Stimulated activated CD4-positive, alpha-beta T cell treated with anti-CD3 and anti-CD28 coated beads, Interleukin-4, amount 100 ng/mL, for 48 hours (primary cell): ENCODE data around the gene TMEM87A.

Experiments
- DNase-seq, 2 donors: peaks; one replicate each; pipeline ENCODE4 v3.0.0-alpha.2; 2020; ENCODE audit warnings: low read depth in 2 of 2

Gene TMEM87A

DNA sequence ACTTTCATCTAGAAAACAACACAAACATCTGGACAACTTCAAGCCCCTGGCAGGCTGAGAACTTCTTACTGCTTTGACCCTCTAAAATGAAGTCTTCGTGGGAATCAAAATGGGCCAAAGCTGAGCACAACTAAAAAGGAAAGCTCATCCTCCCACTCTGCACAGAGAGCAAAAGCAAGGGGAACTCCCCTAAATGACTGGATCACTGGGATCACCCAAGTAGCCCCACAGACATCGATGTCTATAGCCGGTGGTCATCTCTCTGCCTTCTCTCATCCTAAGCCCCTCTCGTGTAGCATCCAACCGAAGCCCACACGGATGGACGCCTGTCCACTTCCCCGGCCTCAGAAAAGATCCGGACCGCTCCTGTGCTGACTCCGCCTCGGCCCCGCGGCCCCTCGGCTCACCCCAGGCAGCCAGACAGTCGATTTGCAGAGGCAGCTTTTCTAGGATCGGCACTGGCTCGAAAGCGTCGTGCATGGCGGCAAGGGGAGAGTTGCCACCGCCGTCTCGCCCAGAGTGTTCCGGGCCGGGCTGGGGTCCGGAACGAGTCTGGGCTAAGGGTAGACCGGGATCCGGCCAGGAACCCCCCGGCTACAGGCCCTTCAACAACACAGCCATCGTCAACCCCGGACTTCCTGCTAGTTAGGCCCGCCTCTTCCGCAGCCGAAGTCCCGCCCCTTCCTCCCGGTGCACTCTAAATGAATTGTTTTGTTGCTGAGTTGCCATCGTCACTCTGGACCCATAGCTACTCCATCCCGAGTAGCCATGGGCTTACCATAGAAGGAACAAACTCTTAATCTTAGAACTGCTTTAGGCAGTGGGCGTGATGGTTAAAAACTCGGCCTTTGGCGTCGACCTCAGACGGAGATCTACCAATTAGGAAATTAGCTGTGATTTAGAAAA is 65.3 kb downstream of the TMEM87A start, which contains the start of gene VPS39:
TSS of gene VPS39 (minus strand) at position 631 of the 906 bp plus-strand sequence. CDS start at position 480, 151 bp downstream.
- DNase-seq: peak; percentile 68 to 80

DNA sequence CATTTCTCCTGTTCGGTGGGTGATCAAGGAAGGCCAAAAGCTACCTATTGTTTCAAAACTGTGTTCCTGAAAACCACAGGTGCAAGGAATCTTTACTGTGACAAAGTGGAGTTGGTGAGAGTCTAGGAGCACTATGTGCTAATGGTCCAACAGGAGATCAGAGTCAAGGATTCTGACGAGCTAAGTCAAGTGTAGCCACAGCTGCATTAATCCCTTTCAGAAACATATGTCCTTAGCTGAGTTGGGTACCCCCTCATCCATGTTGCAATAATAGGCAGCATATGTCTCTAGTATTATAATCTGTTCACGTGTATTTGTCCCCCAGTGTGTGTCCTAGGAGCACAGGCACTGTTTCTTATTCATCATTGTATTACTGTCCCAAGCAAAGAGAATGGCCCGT is 66.8 kb downstream of the TMEM87A start:
- no peak for DNase-seq

DNA sequence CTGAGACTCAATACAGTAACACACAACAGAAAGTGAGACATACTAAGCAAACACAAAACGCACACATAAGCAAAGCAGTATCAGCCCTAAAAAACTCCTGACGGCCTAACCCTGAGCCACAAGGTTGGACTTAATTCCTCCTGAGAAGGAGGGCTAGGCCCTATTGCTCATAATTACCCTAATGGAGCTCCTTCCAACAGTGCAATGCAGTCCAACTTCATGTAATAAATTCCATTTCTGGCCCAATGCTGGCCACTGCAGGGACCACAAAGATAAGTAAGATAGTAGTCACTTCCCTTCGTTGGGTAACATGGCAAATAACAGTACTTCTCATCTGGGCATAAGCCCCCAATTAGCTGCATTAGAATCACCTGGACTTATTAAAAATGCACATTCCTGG is 69.3 kb downstream of the TMEM87A start:
- DNase-seq: no peak

DNA sequence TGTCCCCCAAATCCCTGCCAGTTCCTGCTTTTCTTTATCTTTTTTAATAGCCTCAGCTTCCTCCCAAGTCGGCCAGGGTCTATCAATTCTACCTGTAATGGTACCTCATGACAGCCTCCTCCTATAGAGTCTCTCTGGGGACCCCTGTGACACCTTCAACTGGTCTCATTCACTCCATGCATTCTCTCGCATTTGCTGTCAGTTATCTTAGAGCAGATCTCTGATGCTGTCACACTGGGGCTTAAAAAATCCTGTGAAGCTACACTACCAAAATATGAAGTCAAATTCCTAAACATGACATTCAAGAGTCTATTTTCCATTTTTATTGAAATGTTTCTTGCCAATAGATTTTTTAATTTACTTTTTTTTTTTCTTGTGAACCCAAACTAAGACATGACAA is 70.6 kb downstream of the TMEM87A start:
- DNase-seq: no peak

DNA sequence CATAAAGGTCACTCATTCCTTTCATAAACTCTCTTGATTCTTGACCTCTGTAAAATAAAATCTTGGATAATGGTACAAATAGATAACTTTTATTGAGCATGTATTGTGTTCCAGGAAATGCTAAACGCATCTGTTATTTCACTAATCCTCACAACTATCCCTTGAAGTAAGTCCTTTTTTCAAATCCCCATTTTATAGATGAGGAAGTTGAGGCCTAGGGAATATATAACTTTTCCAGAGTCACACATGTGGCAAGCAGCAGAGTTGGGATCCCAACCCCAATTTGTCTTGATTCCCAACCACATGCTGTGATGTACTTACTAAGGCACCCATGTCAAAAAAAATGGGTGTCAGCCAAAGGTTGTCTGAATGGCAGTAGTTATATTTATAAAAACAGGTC is 71.4 kb downstream of the TMEM87A start:
- no peak for DNase-seq

DNA sequence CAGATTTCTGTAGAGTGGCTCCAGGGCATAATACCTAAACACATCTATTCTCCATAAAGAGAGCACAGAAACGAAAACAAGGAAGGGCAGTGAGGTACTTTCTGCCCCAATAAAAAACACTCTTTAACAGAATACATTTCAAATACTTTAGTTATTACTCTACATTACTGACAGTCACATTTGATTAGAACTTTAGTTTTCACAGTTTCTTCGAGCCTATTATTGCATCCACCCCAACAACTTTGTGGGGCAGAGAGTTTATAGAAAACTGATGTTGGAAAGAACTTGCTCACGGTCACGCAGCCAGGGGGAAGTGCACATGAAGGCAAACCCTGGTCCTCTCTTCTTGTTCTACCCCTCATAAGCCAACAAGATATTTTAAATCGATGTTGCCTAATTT is 74.1 kb downstream of the TMEM87A start:
- DNase-seq: no peak

DNA sequence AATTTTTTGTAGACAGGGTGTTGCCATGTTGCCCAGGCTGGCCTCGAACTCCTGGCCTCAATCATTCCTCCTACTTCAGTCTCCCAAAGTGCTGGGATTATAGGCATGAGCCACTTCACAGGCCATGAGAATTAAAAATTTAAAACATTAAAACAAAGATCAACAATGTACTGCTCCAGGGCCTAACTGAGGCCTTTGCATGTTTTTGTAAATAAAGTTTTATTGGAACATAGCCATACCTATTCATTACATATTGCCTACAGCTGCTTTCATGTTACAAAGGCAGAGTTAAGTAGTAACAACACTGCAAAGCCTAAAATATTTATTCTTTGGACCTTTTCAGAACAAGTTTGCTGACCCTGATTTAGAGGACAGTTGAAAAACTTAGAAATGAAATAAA is 74.7 kb downstream of the TMEM87A start:
- no peak for DNase-seq

DNA sequence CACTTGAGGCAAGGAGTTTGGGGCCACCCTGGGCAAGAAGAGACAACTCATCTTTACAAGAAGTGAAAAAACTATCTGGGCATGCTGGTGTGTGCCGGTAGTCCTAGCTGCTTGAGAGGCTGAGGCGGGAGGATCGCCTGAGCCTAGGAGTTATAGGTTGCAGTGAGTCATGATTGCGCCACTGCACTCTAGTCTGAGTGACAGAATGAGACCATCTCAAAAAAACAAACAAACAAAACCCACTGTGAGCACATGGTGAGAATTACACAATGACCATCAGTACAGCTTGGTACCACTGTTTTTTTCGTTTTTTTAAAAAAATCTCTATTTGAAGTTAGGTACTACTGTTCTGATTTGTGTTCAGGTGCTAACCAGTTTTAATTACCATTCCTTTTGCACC is 78.7 kb downstream of the TMEM87A start:
- peak in 1 of 2 donors; percentile 7 for DNase-seq

DNA sequence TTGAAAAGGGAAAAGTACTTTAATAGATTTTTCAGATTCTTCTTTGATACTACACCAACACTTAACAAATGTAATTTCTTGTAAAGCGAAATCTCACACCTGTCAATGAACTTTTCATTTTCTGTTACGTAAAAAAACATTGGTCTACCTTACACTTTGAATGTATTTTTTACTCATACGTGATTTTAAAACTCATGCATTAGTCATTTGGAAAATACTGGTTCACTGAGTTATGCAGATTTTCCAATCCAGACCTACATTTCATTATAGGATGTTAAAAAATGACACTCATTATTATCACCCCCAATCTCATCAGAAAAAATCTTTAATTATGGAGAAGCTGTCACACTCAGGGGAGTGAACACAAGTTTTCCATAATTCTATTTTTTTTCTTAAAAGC is 79.8 kb downstream of the TMEM87A start:
- DNase-seq: no peak

DNA sequence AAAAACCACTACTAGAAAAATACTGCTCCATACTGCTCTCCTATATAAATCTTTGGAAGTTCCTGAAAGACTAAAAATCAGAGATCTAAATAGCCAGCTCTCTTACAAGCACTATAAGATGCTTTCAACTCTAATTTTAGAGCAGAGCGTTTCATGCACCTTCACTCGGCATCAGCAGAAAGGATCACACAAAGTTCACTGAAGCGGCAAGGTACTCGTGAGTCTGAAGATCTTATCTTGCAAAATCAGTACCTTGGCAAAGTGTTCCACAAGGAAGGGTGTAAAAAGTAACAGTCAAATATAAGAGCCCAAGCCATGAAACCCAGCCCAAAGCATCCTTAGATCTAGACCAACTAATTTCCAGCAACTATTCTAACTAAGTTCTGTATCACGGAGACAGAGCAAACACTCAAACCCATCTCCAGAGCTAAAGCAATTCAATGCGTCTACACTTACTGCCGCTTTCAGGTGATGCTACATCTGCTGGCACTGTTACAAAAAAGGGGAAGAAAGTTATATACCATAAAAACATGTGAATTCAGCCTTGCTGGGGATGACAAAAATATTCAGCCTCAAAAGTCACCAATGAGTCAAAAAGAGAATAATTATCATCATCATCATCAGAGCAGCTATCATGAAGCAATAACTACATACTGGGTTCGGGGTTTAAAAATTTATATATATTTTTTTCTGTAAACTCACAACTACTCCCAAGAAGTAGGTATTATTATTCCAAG is 81.5 kb downstream of the TMEM87A start:
- no peak for DNase-seq

DNA sequence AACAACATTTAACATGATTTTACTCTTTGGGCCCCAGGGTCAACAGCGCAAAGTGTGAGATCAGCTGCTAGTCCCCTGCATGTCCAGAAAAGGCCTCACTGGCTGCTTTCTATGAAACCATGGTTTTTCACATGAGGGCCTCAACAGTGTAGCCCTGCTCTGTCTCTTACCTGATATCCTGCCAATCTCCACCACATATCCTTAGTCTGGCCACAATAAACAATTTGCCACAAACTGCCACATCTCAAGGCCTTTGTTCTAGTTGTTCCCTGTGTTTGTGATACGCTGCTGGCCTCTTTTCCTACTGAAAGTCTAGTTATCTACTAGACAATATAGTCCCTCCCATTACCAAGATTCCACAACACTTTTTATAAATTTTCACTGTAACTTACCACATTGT is 82.9 kb downstream of the TMEM87A start:
- DNase-seq: no peak

DNA sequence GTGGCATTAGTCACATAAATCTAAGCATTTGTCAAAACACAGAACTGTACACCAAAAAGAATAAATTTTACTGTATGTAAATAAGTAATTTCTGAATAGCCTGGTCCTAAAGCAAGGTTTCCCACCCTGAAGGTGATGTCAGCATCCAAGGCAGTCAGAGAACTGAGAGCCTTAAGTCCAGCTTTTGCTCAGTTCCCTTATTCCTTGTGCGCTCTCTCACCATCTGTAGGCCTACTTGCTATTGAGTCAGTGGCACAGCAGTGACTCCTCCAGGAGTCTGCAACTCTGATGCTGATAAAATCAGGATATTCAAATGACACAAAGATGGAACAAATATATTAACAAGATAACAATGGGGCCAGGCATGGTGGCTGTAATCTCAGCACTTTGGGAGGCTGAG is 87.4 kb downstream of the TMEM87A start:
- no peak for DNase-seq

DNA sequence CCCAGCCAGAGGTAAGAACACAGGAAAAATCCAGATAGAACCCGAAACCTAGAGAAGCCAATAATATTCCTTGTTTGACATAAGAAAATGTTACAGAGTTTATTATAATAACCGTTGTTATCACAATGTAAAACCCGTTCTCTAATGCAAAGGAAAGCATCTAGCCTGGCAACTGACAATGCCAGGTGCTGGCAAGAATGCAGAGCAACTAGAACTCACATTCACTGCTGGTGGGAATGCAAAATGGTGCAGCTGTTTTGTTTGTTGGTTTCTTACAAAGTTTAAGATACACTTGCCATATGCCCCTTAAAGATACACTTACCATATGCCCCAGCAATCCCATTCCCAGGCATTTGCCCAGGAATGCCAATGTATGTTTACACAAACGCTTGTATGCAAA is 88.5 kb downstream of the TMEM87A start:
- DNase-seq: no peak

DNA sequence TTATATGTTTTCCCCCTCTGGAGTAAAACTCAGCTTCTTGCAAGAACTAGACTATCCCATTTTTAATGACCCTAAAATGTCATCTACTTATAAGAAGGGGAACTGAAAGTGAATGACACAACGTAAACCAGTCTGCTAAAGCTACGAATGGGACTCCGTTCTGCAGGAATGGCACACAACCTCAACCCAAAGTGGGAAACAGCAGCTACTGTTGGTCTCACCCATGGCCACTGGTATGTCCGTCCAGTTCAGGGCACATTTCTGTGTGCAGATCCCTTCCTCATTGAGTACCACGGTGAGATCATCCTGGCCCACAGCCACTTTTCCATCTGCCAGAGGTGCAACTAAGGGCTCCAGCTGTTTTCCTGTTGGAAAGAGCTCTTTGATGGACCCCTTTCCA is 88.9 kb downstream of the TMEM87A start:
- DNase-seq: no peak

DNA sequence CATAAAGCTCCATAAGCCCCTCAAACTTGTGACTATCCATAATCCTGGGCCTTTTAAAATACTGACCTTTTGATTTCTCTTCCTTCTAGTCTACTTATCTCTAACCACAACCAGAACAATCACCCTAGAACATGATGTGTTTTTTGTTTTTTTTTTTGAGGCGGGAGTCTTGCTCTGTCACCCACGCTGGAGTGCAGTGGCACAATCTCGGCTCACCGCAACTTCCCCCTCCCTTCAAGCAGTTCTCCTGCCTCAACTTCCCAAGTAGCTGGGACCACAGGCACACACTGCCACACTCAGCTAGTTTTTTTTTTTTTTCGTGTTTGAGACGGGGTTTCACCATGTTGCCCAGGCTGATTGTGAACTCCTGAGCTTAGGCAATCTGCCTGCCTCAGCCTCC is 90.3 kb downstream of the TMEM87A start:
- DNase-seq: no peak

DNA sequence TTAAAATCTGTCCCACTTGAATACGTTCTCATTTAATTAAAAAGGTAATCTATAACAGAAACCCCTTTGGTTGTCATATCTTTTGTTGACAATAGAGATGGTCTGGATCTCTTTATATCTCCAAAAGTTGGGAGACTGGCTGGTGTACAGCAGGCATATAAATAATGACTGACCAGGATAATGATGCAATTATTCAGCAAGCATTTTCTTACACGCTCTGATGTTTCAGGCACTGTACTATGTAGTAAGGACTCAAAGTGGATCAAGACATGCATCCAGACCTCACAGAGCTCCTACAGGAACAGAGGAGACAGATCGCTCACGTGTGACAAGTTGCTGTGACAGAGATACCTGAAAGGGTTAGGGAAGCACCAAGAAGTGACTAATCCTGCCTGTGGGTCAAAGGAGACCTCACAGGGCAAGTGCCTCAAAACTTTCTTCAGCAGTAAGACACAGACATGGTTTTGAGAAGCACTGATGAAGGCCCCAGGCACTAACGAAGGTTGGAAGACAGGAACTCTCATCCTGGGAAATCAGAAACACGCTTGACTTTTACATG is 90.8 kb downstream of the TMEM87A start:
- DNase-seq: no peak

DNA sequence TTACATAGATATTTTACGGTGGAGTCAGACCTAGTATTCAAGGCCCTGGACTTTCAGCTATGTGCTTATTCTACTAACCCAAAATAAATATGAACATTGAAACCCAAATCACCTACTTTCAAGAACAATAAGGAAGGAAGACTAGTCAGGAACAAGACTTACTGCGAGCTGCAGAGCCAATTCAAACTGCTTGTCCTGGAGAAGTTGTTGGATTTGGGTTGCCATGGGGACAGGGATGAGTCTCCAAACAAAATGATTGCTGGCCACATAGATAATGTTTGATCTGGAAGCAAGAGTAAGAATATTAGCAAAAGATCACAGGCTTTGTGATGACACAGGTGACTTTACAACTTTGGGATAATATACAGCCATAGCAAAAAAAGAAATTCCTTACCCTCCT is 95.2 kb downstream of the TMEM87A start:
- no peak for DNase-seq

DNA sequence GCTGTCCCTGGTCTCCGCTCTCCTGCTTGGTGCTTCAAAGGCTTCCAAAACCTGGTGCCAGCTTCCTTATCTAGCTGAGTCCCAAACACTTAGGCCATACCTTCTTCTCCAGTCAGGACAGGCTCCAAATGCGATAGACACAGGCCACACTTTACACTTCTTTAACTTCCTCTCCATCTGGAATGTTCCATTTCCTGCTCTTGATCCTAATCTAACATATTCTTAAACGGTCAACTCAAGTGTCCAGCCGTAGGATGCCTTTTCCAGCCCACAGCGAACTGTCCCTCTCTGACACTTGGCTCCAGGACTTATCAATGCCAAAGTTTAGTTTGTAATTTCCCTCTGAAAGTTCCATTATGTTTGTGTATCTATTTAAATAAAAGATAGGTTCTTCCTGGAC is 97.6 kb downstream of the TMEM87A start:
- DNase-seq: no peak

DNA sequence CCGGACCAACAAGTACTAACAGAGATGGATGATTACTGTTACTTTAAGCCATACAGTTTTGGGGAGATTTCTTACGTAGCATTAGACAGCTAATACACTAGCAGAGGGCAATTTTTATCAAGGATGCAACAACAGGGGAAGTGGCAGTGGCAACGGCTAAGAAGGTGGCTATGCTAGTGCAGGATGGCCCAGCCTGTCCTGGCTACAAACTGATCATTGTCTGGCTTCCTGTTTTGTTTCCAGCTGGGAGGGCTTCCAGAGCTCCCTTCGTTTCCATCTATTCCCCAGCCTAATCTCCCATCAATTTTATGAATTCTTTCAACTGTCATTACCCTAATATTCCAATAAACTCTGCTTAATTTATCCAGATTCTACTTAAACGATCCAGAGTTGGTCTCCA is 100.8 kb downstream of the TMEM87A start:
- no peak for DNase-seq

DNA sequence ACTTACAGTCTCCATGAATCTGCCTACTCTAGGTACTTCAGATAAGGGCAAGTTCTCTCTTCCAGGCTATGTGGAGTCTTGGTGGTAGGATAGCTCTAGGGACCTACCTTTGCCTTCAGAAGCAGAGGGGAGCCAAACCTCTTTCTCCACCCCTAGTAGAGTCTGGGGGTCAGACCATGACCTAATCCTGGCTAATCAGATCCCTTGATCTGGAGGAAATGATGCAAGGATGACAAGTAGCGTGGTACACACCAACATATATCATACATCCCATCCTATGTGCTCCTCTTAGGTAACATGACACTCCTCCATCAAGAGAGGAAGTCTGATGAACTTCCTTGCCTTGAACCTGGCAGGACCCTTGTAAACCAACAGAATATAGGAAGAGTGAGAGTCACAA is 101.4 kb downstream of the TMEM87A start:
- no peak for DNase-seq

DNA sequence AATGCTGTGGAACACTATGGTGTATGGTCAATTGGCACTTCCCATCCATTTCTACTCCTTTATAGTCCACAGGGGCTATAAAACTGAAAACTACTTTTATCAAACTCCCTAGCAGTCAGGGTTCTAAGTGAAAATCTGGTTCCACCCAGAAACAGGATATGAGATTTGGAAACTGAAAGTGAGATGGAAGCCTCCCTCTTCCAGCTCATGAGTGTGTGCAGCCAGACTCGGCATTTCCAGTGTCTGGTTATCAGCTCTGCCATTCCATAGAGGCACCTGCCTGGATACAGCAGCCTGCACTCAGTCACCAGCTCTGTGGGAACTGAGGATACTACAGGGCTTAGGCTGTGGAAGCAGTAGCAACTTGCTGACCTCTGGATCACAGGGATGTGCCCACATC is 102.1 kb downstream of the TMEM87A start:
- no peak for DNase-seq

DNA sequence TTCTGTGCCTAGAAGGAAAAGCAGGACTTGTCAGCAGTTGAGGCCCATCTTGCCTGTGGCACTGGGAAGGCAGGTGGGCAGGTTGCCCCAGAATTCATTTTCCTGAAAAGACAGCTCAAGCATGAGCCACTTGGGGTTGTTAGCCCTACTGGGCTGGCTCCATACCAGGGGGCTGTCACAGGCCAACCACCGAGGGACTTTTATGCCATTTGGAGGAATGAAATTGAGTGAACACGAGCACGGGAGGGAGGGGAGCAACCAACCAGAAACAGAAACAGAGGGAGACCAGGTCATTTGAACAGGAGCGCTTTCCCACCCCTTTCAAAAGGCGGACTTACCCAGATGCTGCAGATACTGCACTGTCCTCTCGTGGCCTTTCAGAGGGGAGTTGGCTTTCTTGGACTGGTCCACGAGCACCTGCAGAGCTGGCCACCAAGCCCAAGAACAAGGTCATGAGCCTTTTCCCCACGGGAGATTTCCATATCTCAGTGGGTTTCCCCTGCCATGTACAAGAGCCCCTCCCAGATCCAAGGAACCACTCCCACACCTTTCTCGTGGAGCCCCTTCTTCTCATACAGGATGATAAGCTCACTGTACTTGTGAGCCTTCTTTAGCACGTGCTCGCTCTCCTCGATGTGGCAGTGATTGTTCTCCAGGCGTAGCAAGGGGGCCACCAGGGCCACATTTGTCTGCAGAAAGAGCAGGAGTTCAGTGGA is 106.8 kb downstream of the TMEM87A start:
- no peak for DNase-seq
